ENCODE measurements around the gene SNX30. TPM values are rescaled to one million over a fixed set of nuclear protein-coding genes. Genes with fewer than 3 reads are reported as not detected.

The SNX30 gene
- polyA plus RNA-seq, 1 of the 3 experiments (the other 2 are of a cell fraction): 2.7 TPM

GRCh38 chr9:112917047-112917986, 166.8 kb downstream of the SNX30 start:
- POLR2A ChIA-PET: no interaction called here
- TF ChIP-seq GATA2 (CRISPR knock-in tag; IDR thresholded peaks at IDR 0.05): no peak
- TF ChIP-seq JUND (IDR thresholded peaks at IDR 0.05): no peak
- no peak for TF ChIP-seq REST (IDR thresholded peaks at IDR 0.05; ENCODE audit: low read depth, low read length)
- TF ChIP-seq SMC3 (IDR thresholded peaks at IDR 0.05; ENCODE audit: low read depth, low read length): no peak
- TF ChIP-seq, protein P1, sequence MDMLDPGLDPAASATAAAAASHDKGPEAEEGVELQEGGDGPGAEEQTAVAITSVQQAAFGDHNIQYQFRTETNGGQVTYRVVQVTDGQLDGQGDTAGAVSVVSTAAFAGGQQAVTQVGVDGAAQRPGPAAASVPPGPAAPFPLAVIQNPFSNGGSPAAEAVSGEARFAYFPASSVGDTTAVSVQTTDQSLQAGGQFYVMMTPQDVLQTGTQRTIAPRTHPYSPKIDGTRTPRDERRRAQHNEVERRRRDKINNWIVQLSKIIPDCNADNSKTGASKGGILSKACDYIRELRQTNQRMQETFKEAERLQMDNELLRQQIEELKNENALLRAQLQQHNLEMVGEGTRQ (IDR thresholded peaks at IDR 0.05; ENCODE audit: borderline replicate concordance, low read depth, low read length): no peak
- TF ChIP-seq SIN3A (IDR thresholded peaks at IDR 0.05; ENCODE audit: borderline replicate concordance, low read depth, low read length): no peak
- TF ChIP-seq TEAD4 (IDR thresholded peaks at IDR 0.05; ENCODE audit: borderline replicate concordance, insufficient read depth): no peak
- TF ChIP-seq NFIC (IDR thresholded peaks at IDR 0.05; ENCODE audit: borderline replicate concordance): no peak
- TF ChIP-seq NRF1 (IDR thresholded peaks at IDR 0.05; ENCODE audit: low read depth, low read length): no peak
- no peak for TF ChIP-seq TAF1 (IDR thresholded peaks at IDR 0.05; ENCODE audit: borderline replicate concordance, low read depth, low read length)
- no peak for TF ChIP-seq RAD21 (IDR thresholded peaks at IDR 0.05; ENCODE audit: low read length)
- TF ChIP-seq RXRA (IDR thresholded peaks at IDR 0.05; ENCODE audit: borderline replicate concordance, low read depth): no peak
- no peak for TF ChIP-seq PBX3 (IDR thresholded peaks at IDR 0.05)
- TF ChIP-seq, protein P2, sequence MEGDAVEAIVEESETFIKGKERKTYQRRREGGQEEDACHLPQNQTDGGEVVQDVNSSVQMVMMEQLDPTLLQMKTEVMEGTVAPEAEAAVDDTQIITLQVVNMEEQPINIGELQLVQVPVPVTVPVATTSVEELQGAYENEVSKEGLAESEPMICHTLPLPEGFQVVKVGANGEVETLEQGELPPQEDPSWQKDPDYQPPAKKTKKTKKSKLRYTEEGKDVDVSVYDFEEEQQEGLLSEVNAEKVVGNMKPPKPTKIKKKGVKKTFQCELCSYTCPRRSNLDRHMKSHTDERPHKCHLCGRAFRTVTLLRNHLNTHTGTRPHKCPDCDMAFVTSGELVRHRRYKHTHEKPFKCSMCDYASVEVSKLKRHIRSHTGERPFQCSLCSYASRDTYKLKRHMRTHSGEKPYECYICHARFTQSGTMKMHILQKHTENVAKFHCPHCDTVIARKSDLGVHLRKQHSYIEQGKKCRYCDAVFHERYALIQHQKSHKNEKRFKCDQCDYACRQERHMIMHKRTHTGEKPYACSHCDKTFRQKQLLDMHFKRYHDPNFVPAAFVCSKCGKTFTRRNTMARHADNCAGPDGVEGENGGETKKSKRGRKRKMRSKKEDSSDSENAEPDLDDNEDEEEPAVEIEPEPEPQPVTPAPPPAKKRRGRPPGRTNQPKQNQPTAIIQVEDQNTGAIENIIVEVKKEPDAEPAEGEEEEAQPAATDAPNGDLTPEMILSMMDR (IDR thresholded peaks at IDR 0.05): no peak
- TF ChIP-seq, protein P3, sequence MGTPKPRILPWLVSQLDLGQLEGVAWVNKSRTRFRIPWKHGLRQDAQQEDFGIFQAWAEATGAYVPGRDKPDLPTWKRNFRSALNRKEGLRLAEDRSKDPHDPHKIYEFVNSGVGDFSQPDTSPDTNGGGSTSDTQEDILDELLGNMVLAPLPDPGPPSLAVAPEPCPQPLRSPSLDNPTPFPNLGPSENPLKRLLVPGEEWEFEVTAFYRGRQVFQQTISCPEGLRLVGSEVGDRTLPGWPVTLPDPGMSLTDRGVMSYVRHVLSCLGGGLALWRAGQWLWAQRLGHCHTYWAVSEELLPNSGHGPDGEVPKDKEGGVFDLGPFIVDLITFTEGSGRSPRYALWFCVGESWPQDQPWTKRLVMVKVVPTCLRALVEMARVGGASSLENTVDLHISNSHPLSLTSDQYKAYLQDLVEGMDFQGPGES (IDR thresholded peaks at IDR 0.05; ENCODE audit: low read depth, low read length): no peak
- TF ChIP-seq EP300 (IDR thresholded peaks at IDR 0.05; ENCODE audit: borderline replicate concordance in 1 of 2, low read depth in 1 of 2, low read length in 1 of 2): no peak
- no peak for TF ChIP-seq RCOR1 (IDR thresholded peaks at IDR 0.05; ENCODE audit: low read length)
- TF ChIP-seq CHD2 (IDR thresholded peaks at IDR 0.05; ENCODE audit: low read length, partially characterized antibody): no peak
- no peak overlapping the region for H3K4me3 ChIP-seq (ENCODE audit: low read depth in 2 of 2, low read length in 1 of 2)
- H3K27me3 ChIP-seq (ENCODE audit: insufficient read depth): no peaks in the 10 kb centered on the region; the same call in 1 of the 2 replicates
- H3K4me2 ChIP-seq: no peak overlapping the region
- no peak overlapping the region for H2AFZ ChIP-seq (ENCODE audit: low read depth)
- no peak overlapping the region for H3K9ac ChIP-seq
- 11% methylated on average over 1 of the region's 1 CpG for WGBS (ENCODE audit: low lambda C conversion rate)
- no peak overlapping the region for H3K27ac ChIP-seq (ENCODE audit: low read depth in 2 of 2, low read length in 1 of 2)
- no peaks in the 10 kb centered on the region for H3K9me2 ChIP-seq
- no peaks in the 10 kb centered on the region for H3K4me1 ChIP-seq (ENCODE audit: control insufficient read depth in 1 of 2, insufficient read depth in 2 of 2, low read depth in 1 of 2, low read length in 1 of 2)
- H3K79me2 ChIP-seq (ENCODE audit: insufficient read depth): no peaks in the 10 kb centered on the region
- no peaks in the 10 kb centered on the region for H3K36me3 ChIP-seq (replicated peaks in 1 of 2; ENCODE audit: control insufficient read depth in 1 of 2, insufficient read depth in 2 of 2, low read length in 1 of 2)
- H3K9me3 ChIP-seq: no peaks in the 10 kb centered on the region
- no peaks in the 10 kb centered on the region for H4K20me1 ChIP-seq (ENCODE audit: insufficient read depth)
- no peak for DNase-seq
- CTCF ChIA-PET: interaction anchor here (0.7 to 0.9 kb wide), 2 partner anchors 78 to 195 kb away, joined by 3 read pairs; no protein-coding TSS in a partner anchor
- H3F3A ChIP-seq (replicated peaks; ENCODE audit: insufficient read depth): no peaks in the 10 kb centered on the region

Measured in SK-N-SH (cell line).